ENCODE data around the gene MAPK8. TPM values are rescaled to one million over a fixed set of nuclear protein-coding genes. Genes with fewer than 3 reads are reported as not detected.

MAPK8 gene
- total RNA-seq, 3 donors from 2014 or later: 47.1 to 56.4 (median 53.5) TPM

DNA sequence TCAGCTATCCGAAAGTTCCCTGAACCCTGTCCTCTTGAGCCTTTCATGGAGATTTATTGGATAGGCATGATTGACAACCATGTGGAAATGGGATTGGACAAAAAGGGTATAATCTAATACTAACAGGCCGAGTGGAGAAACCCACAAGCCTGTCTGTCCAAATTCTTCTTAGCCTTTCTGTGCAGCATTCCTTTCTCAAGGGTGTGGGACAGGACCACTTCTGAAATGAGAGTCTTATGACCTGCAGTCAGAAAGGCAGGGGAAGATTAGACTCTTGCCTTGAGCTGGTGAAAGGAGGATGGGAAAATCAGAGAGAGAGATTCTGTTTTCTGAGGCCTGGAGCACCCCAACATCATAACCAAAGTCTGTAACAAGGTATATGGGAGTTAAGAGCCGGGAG lies 85.5 kb downstream of the MAPK8 start:
- ATAC-seq (no peak), DNase-seq (no peak)
- H3K36me3 ChIP-seq (ENCODE audit: low read depth): no peaks in the 10 kb centered on the region
- H3K4me1 ChIP-seq (ENCODE audit: low read depth): peaks cover 8% of the 10 kb centered on the region
- intact Hi-C loops (cut with DNase I, micrococcal nuclease): no loop called here
- TF ChIP-seq, protein P1, sequence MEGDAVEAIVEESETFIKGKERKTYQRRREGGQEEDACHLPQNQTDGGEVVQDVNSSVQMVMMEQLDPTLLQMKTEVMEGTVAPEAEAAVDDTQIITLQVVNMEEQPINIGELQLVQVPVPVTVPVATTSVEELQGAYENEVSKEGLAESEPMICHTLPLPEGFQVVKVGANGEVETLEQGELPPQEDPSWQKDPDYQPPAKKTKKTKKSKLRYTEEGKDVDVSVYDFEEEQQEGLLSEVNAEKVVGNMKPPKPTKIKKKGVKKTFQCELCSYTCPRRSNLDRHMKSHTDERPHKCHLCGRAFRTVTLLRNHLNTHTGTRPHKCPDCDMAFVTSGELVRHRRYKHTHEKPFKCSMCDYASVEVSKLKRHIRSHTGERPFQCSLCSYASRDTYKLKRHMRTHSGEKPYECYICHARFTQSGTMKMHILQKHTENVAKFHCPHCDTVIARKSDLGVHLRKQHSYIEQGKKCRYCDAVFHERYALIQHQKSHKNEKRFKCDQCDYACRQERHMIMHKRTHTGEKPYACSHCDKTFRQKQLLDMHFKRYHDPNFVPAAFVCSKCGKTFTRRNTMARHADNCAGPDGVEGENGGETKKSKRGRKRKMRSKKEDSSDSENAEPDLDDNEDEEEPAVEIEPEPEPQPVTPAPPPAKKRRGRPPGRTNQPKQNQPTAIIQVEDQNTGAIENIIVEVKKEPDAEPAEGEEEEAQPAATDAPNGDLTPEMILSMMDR (IDR thresholded peaks at IDR 0.05): no peak
- no peak overlapping the region for H3K4me3 ChIP-seq
- H3K9me3 ChIP-seq: no peaks in the 10 kb centered on the region

DNA sequence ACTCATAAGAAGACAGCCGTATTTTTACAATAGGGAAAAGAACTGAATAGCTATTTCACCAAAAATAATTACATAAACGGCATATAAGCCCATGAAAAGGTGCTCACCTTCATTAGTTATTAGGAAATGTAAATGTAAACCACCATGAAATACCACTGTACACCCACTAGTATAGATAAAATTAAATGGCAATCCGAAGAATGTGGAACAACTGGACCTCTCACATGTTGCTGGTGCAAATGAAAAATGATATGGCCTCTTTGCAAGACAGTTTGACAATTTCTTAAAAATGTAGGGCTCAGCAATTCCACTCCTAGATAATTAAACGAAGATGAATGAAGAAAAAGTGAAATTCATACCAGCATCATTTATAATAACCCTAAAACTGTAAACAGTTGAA lies 91.8 kb downstream of the MAPK8 start:
- TF ChIP-seq, protein P1 (IDR thresholded peaks at IDR 0.05): no peak
- H3K4me1 ChIP-seq (ENCODE audit: low read depth): no peaks in the 10 kb centered on the region
- H3K4me3 ChIP-seq: no peak overlapping the region
- no peak for ATAC-seq
- H3K36me3 ChIP-seq (ENCODE audit: low read depth): no peaks in the 10 kb centered on the region
- DNase-seq: no peak
- intact Hi-C loops (cut with DNase I, micrococcal nuclease): no loop called here
- no peaks in the 10 kb centered on the region for H3K9me3 ChIP-seq

DNA sequence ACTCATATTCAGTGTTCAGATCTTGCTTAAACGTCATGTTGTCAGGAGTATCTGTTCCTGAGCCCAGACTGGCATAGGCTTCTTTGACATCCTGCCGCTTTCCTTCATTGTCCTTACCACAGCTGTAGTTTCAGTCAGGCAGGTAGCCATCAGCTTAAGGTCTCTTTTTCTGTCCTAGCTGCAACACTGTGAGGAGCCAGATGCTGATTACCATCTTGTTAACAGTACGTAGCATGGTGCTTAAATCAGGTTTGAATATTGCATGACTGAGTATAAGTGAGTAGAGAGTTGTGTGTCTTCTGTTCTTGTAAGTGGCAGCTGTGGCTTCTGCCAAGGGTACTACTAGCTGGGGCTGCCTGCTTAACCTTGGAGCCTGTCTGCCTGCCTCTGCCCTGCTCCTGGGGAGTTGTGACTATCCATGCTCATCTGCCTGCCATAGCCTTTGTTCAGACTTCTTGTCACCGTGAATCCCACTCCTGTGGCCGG lies 92.6 kb downstream of the MAPK8 start:
- Histone ChIP-seq H3K36me3 (ENCODE audit: low read depth) (no peaks in the 10 kb centered on the region), H3K4me1 (ENCODE audit: low read depth) (no peaks in the 10 kb centered on the region), H3K4me3 (no peak overlapping the region), H3K9me3 (no peaks in the 10 kb centered on the region)
- intact Hi-C loops (cut with DNase I, micrococcal nuclease): no loop called here
- TF ChIP-seq, protein P1 (IDR thresholded peaks at IDR 0.05): no peak
- DNase-seq (no peak), ATAC-seq (no peak)

DNA sequence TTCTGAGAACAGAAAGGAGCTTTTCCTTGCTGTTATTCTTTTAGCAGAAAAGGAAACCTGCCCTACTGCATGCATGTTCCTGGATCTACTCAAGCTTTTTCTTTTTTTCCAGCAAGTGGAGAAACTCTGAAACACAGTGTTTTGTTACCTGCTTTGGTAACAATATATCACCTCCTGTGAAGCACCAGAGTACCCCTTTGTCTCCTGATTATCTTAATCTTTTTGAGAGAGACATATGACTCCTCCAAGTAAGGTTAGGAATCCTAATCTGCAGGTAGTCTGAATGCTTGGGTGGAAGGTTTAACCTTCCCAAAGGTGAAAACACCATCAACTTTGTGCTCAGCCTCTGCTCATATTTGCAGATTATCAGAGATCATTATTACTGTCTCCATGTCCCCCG lies 93.1 kb downstream of the MAPK8 start:
- ATAC-seq (no peak), DNase-seq (no peak)
- Histone ChIP-seq H3K4me1 (ENCODE audit: low read depth) (no peaks in the 10 kb centered on the region), H3K9me3 (no peaks in the 10 kb centered on the region), H3K4me3 (no peak overlapping the region), H3K36me3 (ENCODE audit: low read depth) (no peaks in the 10 kb centered on the region)
- TF ChIP-seq, protein P1 (IDR thresholded peaks at IDR 0.05): no peak
- intact Hi-C loops (cut with DNase I, micrococcal nuclease): no loop called here

DNA sequence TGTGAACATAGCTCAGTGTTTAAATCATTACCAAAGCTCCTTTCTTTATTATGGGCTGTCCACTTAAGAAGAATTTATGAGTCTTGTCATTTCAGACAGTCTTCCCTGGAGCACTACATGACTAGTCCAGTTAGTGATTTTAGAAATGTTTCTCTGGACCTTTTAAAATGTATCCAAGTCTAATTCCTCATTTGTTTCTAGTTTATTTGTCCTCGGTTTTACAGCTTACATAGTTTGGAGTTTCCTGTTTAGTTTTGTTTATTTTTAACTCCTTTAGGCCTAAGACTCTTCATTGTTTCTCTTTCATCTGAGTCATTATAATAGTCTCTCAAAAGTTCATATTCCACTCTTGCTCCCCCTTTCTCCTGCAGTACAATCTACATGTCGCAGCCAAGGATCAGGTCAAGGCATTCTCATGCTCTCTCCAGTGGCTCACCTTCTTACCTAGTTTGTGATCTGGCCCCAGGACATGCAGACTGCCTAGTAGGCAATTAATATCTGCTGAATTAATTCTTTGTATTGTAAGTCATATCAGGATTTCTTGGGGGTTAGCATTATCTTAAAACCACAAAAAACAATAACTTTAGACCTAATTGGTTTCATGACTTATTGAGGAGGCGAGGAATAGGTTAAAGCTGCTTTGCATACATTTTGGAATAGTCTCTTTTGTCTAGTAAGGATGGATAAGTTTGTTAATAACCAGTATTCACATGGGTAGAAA lies 93.8 kb downstream of the MAPK8 start:
- TF ChIP-seq, protein P1 (IDR thresholded peaks at IDR 0.05): no peak
- H3K36me3 ChIP-seq (ENCODE audit: low read depth): no peaks in the 10 kb centered on the region
- no peak for ATAC-seq
- intact Hi-C loops (cut with DNase I, micrococcal nuclease): no loop called here
- no peaks in the 10 kb centered on the region for H3K4me1 ChIP-seq (ENCODE audit: low read depth)
- no peak for DNase-seq
- no peaks in the 10 kb centered on the region for H3K9me3 ChIP-seq
- H3K4me3 ChIP-seq: no peak overlapping the region
